GM19240 (cell line): ENCODE results near the gene HFE.

Source experiments
- DNase-seq: peaks from one replicate; pipeline ENCODE4 v3.0.0; 2011; ENCODE audit warnings: low spot score; ENCODE audit not compliant: insufficient read length

The HFE gene

GRCh38 chr6:26133730-26134129, 46.5 kb downstream of the HFE start:
- no peak for DNase-seq

- DNase-seq = no peak
Observed at GRCh38 chr6:26136321-26136720, 49.1 kb downstream of the HFE start.

- DNase-seq = no peak
Observed at GRCh38 chr6:26140254-26140966, 53.2 kb downstream of the HFE start.

- no peak for DNase-seq
Observed at GRCh38 chr6:26140967-26141294, 53.7 kb downstream of the HFE start.

- DNase-seq = no peak
Observed at GRCh38 chr6:26141378-26141904, 54.2 kb downstream of the HFE start.

GRCh38 chr6:26142026-26142425, 54.8 kb downstream of the HFE start:
- DNase-seq = no peak
